Measurements from ENCODE around the gene USP13. TPM values are rescaled to one million over a fixed set of nuclear protein-coding genes. Genes with fewer than 3 reads are reported as not detected.

Gene USP13
- total and polyA plus RNA-seq, 2 of the 13 experiments (the other 11 are each of a cell fraction or from before 2014, with no cell fraction given) = 15.9 to 36.7 TPM

- TF ChIP-seq ZNF512B (CRISPR knock-in tag; IDR thresholded peaks at IDR 0.05; ENCODE audit: borderline replicate concordance) (no peak), MIXL1 (CRISPR knock-in tag; IDR thresholded peaks at IDR 0.05) (peak; percentile 84), SALL2 (CRISPR knock-in tag; IDR thresholded peaks at IDR 0.05) (peak; percentile 67; the same call in 1 of the 2 replicates), MEIS1 (CRISPR knock-in tag; IDR thresholded peaks at IDR 0.05; ENCODE audit: borderline replicate concordance) (no peak), SP140L (CRISPR knock-in tag; IDR thresholded peaks at IDR 0.05; ENCODE audit: borderline replicate concordance) (no peak), GFI1 (CRISPR knock-in tag; IDR thresholded peaks at IDR 0.05; ENCODE audit: borderline replicate concordance) (0 out of 2 replicates have a peak, but pooled peaks have one; percentile 48), ZBTB7B (CRISPR knock-in tag; IDR thresholded peaks at IDR 0.05) (no peak), ZNF740 (CRISPR knock-in tag; IDR thresholded peaks at IDR 0.05) (no peak), HOXA3 (CRISPR knock-in tag; IDR thresholded peaks at IDR 0.05) (peak; percentile 99), ZFP36L2 (CRISPR knock-in tag; IDR thresholded peaks at IDR 0.05) (no peak), FIP1L1 (IDR thresholded peaks at IDR 0.05; ENCODE audit: borderline replicate concordance, insufficient read depth, low read depth, low read length) (no peak), SMAD9 (CRISPR knock-in tag; IDR thresholded peaks at IDR 0.05) (no peak), KMT2B (CRISPR knock-in tag; IDR thresholded peaks at IDR 0.05) (peak; percentile 98), ZNF773 (CRISPR knock-in tag; IDR thresholded peaks at IDR 0.05; ENCODE audit: borderline replicate concordance) (no peak), ZNF660 (CRISPR knock-in tag; IDR thresholded peaks at IDR 0.05; ENCODE audit: borderline replicate concordance, low read depth) (no peak), ZBTB26 (CRISPR knock-in tag; IDR thresholded peaks at IDR 0.05; ENCODE audit: borderline replicate concordance) (no peak), ZNF720 (CRISPR knock-in tag; IDR thresholded peaks at IDR 0.05) (no peak), AGO1 (IDR thresholded peaks at IDR 0.05; ENCODE audit: low read depth, low read length, poor library complexity, severe bottlenecking) (no peak), TOE1 (CRISPR knock-in tag; IDR thresholded peaks at IDR 0.05) (0 out of 2 replicates have a peak, but pooled peaks have one; percentile 30), KDM4B (CRISPR knock-in tag; IDR thresholded peaks at IDR 0.05) (no peak), ZSCAN31 (CRISPR knock-in tag; IDR thresholded peaks at IDR 0.05; ENCODE audit: low read depth) (no peak), ETS1 (CRISPR knock-in tag; IDR thresholded peaks at IDR 0.05) (no peak), ARID2 (CRISPR knock-in tag; IDR thresholded peaks at IDR 0.05; ENCODE audit: borderline replicate concordance) (no peak)
- TF ChIP-seq, protein P1, sequence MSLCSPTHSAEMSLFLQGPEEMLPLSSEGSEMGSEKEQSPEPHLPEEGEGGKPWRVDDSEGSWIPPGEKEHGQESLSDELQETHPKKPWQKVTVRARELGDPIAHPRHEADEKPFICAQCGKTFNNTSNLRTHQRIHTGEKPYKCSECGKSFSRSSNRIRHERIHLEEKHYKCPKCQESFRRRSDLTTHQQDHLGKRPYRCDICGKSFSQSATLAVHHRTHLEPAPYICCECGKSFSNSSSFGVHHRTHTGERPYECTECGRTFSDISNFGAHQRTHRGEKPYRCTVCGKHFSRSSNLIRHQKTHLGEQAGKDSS (CRISPR knock-in tag; IDR thresholded peaks at IDR 0.05; ENCODE audit: borderline replicate concordance, low read depth) = no peak
Measured at GRCh38 chr3:179604321-179605078, 48.3 kb upstream of the USP13 start, which contains the start of the genes MRPL47 and NDUFB5 (continued).

Data from HepG2 (cell line).